Measurements from ENCODE around the gene SUMO2.

GRCh38 chr17:75182319-75182568 is 515 bp downstream of the SUMO2 start:
- no peak for TF ChIP-seq CTCF (IDR thresholded peaks at IDR 0.05; ENCODE audit: low read depth, low read length, poor library complexity, severe bottlenecking)
- TF ChIP-seq EZH2phosphoT487 (IDR thresholded peaks at IDR 0.05; ENCODE audit: borderline replicate concordance, low read length) = no peak

Measured in DOHH2 (cell line).